ENCODE measurements around the gene CHST9.

CHST9 gene

GRCh38 chr18:26869640-26870039 is 315.5 kb downstream of the CHST9 start:
- no peak overlapping the region for H3K9ac ChIP-seq
- H4K20me1 ChIP-seq (ENCODE audit: insufficient read depth) = no peaks in the 10 kb centered on the region
- H3K4me3 ChIP-seq (IDR thresholded peaks at IDR 0.05; ENCODE audit: insufficient read depth, low read depth, low read length) = no peak overlapping the region
- H3K4me2 ChIP-seq = no peak overlapping the region
- H3K4me1 ChIP-seq (ENCODE audit: low read depth, poor library complexity, severe bottlenecking) = no peaks in the 10 kb centered on the region
- H3K79me2 ChIP-seq (ENCODE audit: insufficient read depth, low read depth) = no peaks in the 10 kb centered on the region
- TF ChIP-seq CTCF (conservative IDR thresholded peaks at IDR 0.05; ENCODE audit: low read depth, low read length) = no peak
- no peaks in the 10 kb centered on the region for H3K27me3 ChIP-seq (ENCODE audit: insufficient read depth, low read depth)
- no peak overlapping the region for H2AFZ ChIP-seq (ENCODE audit: low read depth)
- no peaks in the 10 kb centered on the region for H3K36me3 ChIP-seq (ENCODE audit: insufficient read depth)
- no peak overlapping the region for H3K27ac ChIP-seq

- no peaks in the 10 kb centered on the region for H4K20me1 ChIP-seq (ENCODE audit: insufficient read depth)
- H3K79me2 ChIP-seq (ENCODE audit: insufficient read depth, low read depth) = no peaks in the 10 kb centered on the region
- no peak overlapping the region for H2AFZ ChIP-seq (ENCODE audit: low read depth)
- no peak overlapping the region for H3K4me3 ChIP-seq (IDR thresholded peaks at IDR 0.05; ENCODE audit: insufficient read depth, low read depth, low read length)
- no peaks in the 10 kb centered on the region for H3K4me1 ChIP-seq (ENCODE audit: low read depth, poor library complexity, severe bottlenecking)
- H3K27ac ChIP-seq = no peak overlapping the region
- no peak overlapping the region for H3K4me2 ChIP-seq
- no peak for TF ChIP-seq CTCF (conservative IDR thresholded peaks at IDR 0.05; ENCODE audit: low read depth, low read length)
- H3K9ac ChIP-seq = no peak overlapping the region
- H3K27me3 ChIP-seq (ENCODE audit: insufficient read depth, low read depth) = no peaks in the 10 kb centered on the region
- H3K36me3 ChIP-seq (ENCODE audit: insufficient read depth) = no peaks in the 10 kb centered on the region
Measured at GRCh38 chr18:26868968-26869586, 316.0 kb downstream of the CHST9 start.

- Histone ChIP-seq H4K20me1 (ENCODE audit: insufficient read depth) (no peaks in the 10 kb centered on the region), H3K4me2 (no peak overlapping the region), H3K9ac (no peak overlapping the region), H3K27me3 (ENCODE audit: insufficient read depth, low read depth) (no peaks in the 10 kb centered on the region), H3K4me1 (ENCODE audit: low read depth, poor library complexity, severe bottlenecking) (no peaks in the 10 kb centered on the region), H2AFZ (ENCODE audit: low read depth) (no peak overlapping the region), H3K36me3 (ENCODE audit: insufficient read depth) (no peaks in the 10 kb centered on the region), H3K4me3 (IDR thresholded peaks at IDR 0.05; ENCODE audit: insufficient read depth, low read depth, low read length) (no peak overlapping the region), H3K27ac (no peak overlapping the region), H3K79me2 (ENCODE audit: insufficient read depth, low read depth) (no peaks in the 10 kb centered on the region)
- no peak for TF ChIP-seq CTCF (conservative IDR thresholded peaks at IDR 0.05; ENCODE audit: low read depth, low read length)
Measured at GRCh38 chr18:26867471-26867870, 317.6 kb downstream of the CHST9 start.

GRCh38 chr18:26865557-26865956 is 319.6 kb downstream of the CHST9 start, which contains the start of gene AQP4:
Gene AQP4, minus strand, starts transcription at chr18:26865707. Its CDS starts 18 bp downstream, at chr18:26865689.
- H3K36me3 ChIP-seq (ENCODE audit: insufficient read depth) = no peaks in the 10 kb centered on the region
- H3K79me2 ChIP-seq (ENCODE audit: insufficient read depth, low read depth) = no peaks in the 10 kb centered on the region
- no peak within 1 kb of the TSS for H3K4me3 ChIP-seq (IDR thresholded peaks at IDR 0.05; ENCODE audit: insufficient read depth, low read depth, low read length)
- no peaks in the 10 kb centered on the region for H4K20me1 ChIP-seq (ENCODE audit: insufficient read depth)
- H3K9ac ChIP-seq = no peak within 1 kb of the TSS
- H2AFZ ChIP-seq (ENCODE audit: low read depth) = no peak within 1 kb of the TSS
- no peaks in the 10 kb centered on the region for H3K27me3 ChIP-seq (ENCODE audit: insufficient read depth, low read depth)
- TF ChIP-seq CTCF (conservative IDR thresholded peaks at IDR 0.05; ENCODE audit: low read depth, low read length) = no peak
- H3K4me1 ChIP-seq (ENCODE audit: low read depth, poor library complexity, severe bottlenecking) = no peaks in the 10 kb centered on the region
- H3K4me2 ChIP-seq = no peak within 1 kb of the TSS
- H3K27ac ChIP-seq = no peak within 1 kb of the TSS
